HG03103 (cell line): ENCODE measurements around the gene SPATA1.
A peak's percentile ranks its signal among the peaks of the same experiment; 100 is the strongest.
"Not testable (repeated sequence)": the region's sequence is repeated elsewhere in the genome, so short reads cannot be mapped to it uniquely, and the experiment has no call there.

ENCODE experiments used
- ATAC-seq: cut with Tn5 transposase; IDR thresholded peaks from one replicate; pipeline ENCODE4 v1.9.1; 2021; ENCODE audit warnings: low read depth; ENCODE audit not compliant: unreplicated experiment

Gene SPATA1

DNA sequence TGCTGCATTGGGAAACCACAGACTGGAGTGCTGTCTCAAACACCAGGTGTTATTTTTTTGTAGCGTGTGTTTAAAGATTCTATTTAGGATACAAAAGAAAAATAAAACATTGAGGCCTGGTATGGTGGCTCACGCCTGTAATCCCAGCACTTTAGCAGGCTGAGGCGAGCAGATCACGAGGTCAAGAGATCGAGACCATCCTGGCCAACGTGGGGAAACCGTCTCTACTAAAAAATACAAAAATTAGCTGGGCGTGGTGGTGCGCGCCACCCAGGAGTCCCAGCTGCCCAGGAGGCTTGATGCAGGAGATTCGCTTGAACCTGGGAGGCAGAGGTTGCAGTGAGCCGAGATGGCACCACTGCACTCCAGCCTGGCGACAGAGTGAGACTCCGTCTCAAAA, 1.7 kb downstream of the SPATA1 start:
- ATAC-seq: not testable (repeated sequence)

GRCh38 chr1:84508510-84508909, 2.3 kb downstream of the SPATA1 start:
- no peak for ATAC-seq

DNA sequence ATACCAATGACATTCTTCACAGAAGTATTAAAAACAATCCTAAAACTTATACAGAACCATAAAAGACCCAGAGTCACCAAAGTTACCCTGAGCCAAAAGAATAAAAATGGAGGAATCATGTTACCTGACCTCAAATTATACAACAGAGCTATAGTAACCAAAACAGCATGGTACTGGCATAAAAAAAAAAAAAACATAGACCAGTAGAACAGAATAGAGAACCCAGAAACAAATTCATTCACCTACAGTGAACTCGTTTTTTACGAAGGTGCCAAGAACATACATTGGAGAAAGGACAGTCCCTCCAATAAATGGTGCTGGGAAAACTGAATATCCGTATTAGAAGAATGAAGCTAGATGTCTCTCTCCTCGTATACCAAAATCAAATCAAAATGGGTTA, 2.8 kb downstream of the SPATA1 start:
- ATAC-seq: no peak

DNA sequence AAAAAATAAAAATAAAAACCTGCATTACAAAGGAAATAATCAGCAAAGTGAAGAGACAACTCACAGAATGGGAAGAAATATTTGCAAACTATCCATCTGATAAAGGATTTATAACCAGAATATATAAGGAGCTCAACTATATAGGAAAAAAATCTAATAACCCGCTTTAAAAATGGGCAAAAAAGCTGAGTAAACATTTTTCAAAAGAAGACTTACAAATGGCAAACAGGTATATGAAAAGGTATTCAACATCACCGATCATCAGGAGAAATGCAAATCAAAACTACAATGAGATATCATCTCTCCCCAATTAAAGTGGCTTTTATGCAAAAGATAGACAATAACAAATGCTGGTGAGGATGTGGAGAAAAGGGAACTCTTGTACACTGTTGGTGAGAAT, 4.0 kb downstream of the SPATA1 start:
- ATAC-seq: no peak

GRCh38 chr1:84510668-84511067, 4.5 kb downstream of the SPATA1 start:
- ATAC-seq: no peak

GRCh38 chr1:84524590-84524989, 18.4 kb downstream of the SPATA1 start:
- ATAC-seq: no peak

- no peak for ATAC-seq
These were observed 19.6 kb downstream of the SPATA1 start for GRCh38 chr1:84525779-84526178.

DNA sequence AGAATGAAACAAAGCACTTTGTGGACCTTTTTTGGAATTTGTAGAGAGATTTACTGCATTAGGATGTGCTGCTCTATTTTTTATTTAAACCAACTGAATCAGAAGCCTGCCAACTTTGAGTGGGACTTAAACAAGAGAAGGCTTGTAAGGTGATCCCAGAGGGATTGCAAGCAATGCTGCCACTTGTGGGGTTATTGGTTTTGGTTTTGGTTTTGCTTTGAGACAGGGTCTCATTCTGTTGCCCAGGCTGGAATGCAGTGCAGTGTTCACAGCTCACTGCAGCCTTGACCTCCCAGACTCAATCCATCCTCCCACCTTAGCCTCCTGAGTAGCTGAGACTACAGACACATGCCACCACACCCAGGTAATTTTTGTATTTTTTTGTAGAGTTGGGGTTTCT, 32.4 kb downstream of the SPATA1 start:
- no peak for ATAC-seq

- ATAC-seq: no peak
These were observed 33.8 kb downstream of the SPATA1 start for GRCh38 chr1:84539972-84540371.

- no peak for ATAC-seq
These were observed 34.6 kb downstream of the SPATA1 start for GRCh38 chr1:84540759-84541158.

DNA sequence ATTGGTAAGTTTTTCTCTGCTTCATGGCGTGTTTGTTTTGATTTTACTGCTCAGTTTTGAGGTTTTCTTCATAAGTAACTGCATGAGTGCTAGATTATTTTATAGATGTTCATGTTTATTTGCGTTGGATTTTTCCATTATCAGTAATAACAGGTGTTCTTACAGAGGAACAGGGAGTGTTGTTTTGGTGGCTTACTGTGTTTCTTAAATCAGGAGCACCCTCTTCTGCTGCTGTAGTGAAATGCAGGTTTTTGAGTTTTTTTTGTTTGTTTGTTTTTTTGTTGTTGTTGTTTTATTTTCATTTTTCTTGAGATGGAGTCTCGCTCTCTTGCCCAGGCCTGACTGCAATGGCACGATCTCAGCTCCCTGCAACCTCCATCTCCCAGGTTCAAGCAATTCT, 35.5 kb downstream of the SPATA1 start:
- ATAC-seq: no peak

DNA sequence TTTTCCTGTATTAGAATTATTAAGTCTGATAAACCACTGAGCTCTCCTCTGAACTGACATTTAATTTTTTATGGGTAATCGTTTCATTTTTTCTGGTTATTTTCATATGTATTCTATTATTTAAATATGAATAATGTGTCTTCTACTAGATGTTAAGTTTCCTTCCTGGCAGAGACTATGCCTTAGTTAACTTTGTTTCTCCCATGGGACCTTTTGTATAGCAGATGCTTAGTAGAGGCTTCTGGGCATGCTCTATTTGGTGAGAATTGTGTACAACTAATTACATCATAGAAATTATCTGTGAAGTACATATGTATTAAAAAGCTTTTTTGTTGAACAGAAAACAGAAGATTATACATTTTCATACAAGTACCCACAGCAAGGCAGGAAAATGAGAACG, 44.6 kb downstream of the SPATA1 start:
- no peak for ATAC-seq

- ATAC-seq: no peak
These were observed 63.0 kb downstream of the SPATA1 start for GRCh38 chr1:84569216-84569615.

GRCh38 chr1:84570436-84571149, 64.4 kb downstream of the SPATA1 start:
- no peak for ATAC-seq

GRCh38 chr1:84571150-84571535, 65.0 kb downstream of the SPATA1 start:
- ATAC-seq: no peak

DNA sequence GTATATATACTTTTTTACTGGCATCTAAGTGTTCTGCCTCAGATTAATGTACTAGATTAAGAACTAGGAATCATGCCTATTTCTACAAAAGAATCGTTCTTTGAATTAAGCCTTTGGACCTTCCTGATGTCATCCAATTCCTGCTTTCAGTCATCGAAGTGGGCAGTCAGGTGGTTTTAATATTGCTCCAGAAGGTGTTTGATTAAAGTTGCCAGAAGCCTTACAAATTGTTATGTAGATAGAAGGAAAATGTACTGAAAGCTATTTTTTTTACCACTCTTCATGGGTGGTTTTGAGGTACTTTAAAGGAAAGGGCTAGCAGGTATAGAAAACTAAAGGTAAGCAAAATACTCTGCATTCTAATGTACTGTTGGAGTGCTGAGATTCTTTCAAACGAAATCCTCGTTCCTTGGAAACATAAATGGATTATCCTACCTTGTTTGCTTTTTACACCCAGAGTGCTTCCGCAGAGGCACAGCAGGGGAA, 67.3 kb downstream of the SPATA1 start:
- peak; percentile 2 for ATAC-seq

- peak; percentile 81 for ATAC-seq
These were observed 68.0 kb downstream of the SPATA1 start, which contains the start of gene CTBS for GRCh38 chr1:84573967-84574842. TSS of gene CTBS (minus strand) at chr1:84574440. CDS start at chr1:84574415, 25 bp downstream.

DNA sequence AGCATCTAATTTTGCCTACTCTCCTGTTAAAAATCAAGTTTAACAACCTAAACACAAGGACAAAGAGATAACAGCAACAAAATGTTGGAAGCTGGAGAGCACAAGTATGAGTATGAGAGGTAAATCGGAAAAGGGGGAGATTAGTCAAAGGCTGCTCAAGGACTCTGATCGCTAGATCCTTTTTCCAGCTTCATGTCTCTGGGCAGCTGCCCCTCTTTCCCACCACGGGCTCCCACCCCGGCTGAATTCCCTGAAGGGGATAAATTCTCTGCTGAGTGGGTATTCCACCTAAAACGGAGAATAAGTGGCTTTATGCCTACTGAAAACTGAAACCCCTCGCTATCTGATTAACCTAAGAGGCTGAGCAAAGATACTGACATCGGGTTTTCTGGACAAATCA, 68.8 kb downstream of the SPATA1 start:
- no peak for ATAC-seq

DNA sequence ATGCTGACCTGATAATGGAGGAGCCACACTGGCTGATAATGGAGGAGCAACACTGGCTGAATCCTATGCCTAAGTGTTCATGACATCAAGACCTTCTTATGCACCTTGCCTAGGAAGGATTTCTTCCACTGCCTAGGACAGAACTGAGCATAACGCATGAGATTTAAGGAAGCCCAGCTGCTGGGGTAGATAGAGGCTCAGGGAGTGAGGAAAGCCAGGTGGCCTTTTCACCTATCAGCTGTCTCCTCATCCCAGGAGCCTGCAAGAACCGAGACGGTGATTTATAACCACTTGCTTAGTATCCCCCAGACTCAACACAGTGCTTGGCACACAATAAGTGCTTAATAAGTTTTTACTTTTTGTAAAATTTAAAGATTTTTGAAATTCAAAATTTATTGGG, 75.5 kb downstream of the SPATA1 start:
- no peak for ATAC-seq

DNA sequence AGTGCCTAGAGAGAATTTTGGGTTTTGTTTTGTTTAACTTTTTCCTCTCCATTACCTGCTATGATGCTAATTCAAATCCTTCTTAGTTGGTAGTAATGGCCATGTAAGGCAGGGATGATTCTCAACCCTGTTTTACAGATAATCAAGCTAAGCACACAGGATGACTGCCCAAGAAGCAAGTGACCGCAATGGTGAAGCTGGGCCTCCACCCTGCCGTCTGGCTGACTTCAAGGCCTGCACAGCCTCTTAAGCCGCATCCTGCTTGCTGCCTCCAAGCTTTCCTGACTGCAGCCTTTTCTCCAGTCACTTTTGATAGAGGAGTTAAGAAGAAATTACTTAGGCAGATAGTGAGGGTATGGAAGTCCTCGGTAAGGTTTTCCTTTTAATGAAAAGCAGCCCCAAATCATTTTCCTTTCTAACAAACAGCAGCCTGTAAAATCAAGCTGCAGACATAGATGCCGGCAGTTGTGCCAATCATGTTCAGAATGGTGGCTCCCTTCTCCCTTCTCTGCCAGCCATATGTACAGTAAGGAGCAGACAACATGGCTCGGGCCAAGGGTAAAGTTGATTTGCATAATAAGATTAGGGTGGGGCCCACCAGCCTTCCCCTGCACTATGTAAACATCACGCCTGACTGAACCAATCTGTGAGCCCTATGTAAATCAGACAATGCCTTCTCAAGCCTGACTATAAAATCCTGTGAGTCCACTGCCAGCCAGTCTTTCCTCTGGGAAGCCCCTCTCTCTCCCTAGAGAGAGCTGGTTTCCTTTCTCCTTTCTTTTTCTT, 76.8 kb downstream of the SPATA1 start:
- no peak for ATAC-seq

DNA sequence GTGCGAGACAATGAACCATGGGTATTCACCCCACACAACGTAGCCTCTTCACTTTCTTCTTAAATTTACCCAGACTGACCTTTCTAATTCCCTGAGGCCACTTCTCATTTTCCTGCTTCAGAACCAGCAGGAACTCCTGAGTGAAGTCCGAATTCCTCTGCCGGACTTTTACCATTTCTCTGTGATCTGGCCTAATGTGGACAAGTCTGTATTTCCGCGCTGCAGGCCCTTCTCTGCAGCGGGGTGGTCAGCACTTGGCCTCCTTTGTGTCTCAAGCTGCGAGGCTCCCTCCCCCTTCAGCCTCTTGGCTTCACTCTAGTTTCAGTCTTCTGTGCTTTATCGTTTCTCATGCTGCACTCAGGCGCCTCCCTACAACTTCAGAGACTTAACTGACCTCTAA, 77.5 kb downstream of the SPATA1 start:
- ATAC-seq: no peak
